Vagina (tissue), 2 donors: Measurements from ENCODE around the gene GNG13. TPM values are rescaled to one million over a fixed set of nuclear protein-coding genes. Genes with fewer than 3 reads are reported as not detected.

Experiments used
- DNase-seq, 2 donors: peaks; one replicate each; pipeline ENCODE4 v3.0.0-alpha.2; 2017; ENCODE audit errors: extremely low spot score in 2 of 2
- H3K27ac ChIP-seq: fragments of 200-600 bp; sonication (generic); one replicate; pipeline ENCODE4 v1.5.1; 2019
- H3K27me3 ChIP-seq: fragments of 200-600 bp; sonication (generic); one replicate; pipeline ENCODE4 v1.5.1; 2019
- H3K36me3 ChIP-seq, 2 donors: fragments of 200-600 bp; sonication (generic); one replicate each; pipeline ENCODE4 v1.5.1; 2017 to 2019
- H3K4me1 ChIP-seq: fragments of 200-600 bp; sonication (generic); one replicate; pipeline ENCODE4 v1.5.1; 2019
- H3K4me3 ChIP-seq, 2 donors: fragments of 200-600 bp; sonication (generic); 1 replicate in 1 of 2; 2 replicates in 1 of 2; pipeline ENCODE4 v1.5.1; 2016 to 2019
- H3K9me3 ChIP-seq: fragments of 200-600 bp; sonication (generic); one replicate; pipeline ENCODE4 v1.5.1; 2019
- CTCF ChIP-seq, 3 experiments: fragments of 450-650 bp in 2 of 3; fragments of 200-600 bp in 1 of 3; sonication (generic) in 1 of 3; IDR thresholded peaks; one replicate each; pipeline ENCODE4 v1.5.1; 2017 to 2019; ENCODE audit warnings: antibody characterized with exemption in 3 of 3, mild to moderate bottlenecking in 2 of 3, moderate library complexity in 2 of 3
- POLR2A ChIP-seq, 2 donors: fragments of 450-650 bp; IDR thresholded peaks; one replicate each; pipeline ENCODE4 v1.6.1; 2017; ENCODE audit warnings: antibody characterized with exemption in 2 of 2, mild to moderate bottlenecking in 2 of 2, moderate library complexity in 2 of 2
- POLR2AphosphoS5 ChIP-seq, 2 donors: sonication (generic); formaldehyde crosslinking; IDR thresholded peaks; one replicate each; pipeline ENCODE4 v1.9.0; 2017; ENCODE audit warnings: antibody characterized with exemption in 2 of 2, mild to moderate bottlenecking in 2 of 2, low read depth in 1 of 2; ENCODE audit not compliant: insufficient read depth in 1 of 2
- intact Hi-C: fragments of 100-400 bp; cut with DNase I; formaldehyde crosslinking; loops from one replicate; pipeline ENCODE4 v1.15.1; 2023
- total RNA-seq: library from RNA; depleted of rRNA; stranded (reverse); fragments of >200 nt; gene quantifications from one replicate; pipeline ENCODE4 v1.2.3, GENCODE V29; 2016

The GNG13 gene
- total RNA-seq, 1 donor from 2014 or later: not detected

- Histone ChIP-seq H3K27me3 (no peaks in the 10 kb centered on the region), H3K4me1 (peaks cover 30% of the 10 kb centered on the region), H3K9me3 (no peaks in the 10 kb centered on the region), H3K36me3 (peaks cover 0 to 8% of the 10 kb centered on the region in 2 donors), H3K27ac (no peak overlapping the region), H3K4me3 (no peak overlapping the region)
- DNase-seq: no peak
- TF ChIP-seq CTCF (IDR thresholded peaks at IDR 0.05): no peak
- no peak for TF ChIP-seq POLR2AphosphoS5 (IDR thresholded peaks at IDR 0.05; ENCODE audit: insufficient read depth in 1 of 2, low read depth in 1 of 2)
- no peak for TF ChIP-seq POLR2A (IDR thresholded peaks at IDR 0.05)
- intact Hi-C loops: no loop called here
Measured at GRCh38 chr16:782766-783403, 17.6 kb downstream of the GNG13 start.

GRCh38 chr16:782258-782657 lies 18.3 kb downstream of the GNG13 start:
- no peak for DNase-seq
- Histone ChIP-seq H3K27ac (no peak overlapping the region), H3K27me3 (no peaks in the 10 kb centered on the region), H3K9me3 (no peaks in the 10 kb centered on the region), H3K36me3 (peaks cover 0 to 8% of the 10 kb centered on the region in 2 donors), H3K4me3 (no peak overlapping the region), H3K4me1 (peaks cover 23% of the 10 kb centered on the region)
- intact Hi-C loops: no loop called here
- no peak for TF ChIP-seq CTCF (IDR thresholded peaks at IDR 0.05)
- TF ChIP-seq POLR2AphosphoS5 (IDR thresholded peaks at IDR 0.05; ENCODE audit: insufficient read depth in 1 of 2, low read depth in 1 of 2): no peak
- TF ChIP-seq POLR2A (IDR thresholded peaks at IDR 0.05): no peak

GRCh38 chr16:781346-782010 lies 19.1 kb downstream of the GNG13 start:
- H3K36me3 ChIP-seq: peaks cover 0 to 8% of the 10 kb centered on the region in 2 donors
- TF ChIP-seq CTCF (IDR thresholded peaks at IDR 0.05) (no peak), POLR2A (IDR thresholded peaks at IDR 0.05) (no peak), POLR2AphosphoS5 (IDR thresholded peaks at IDR 0.05; ENCODE audit: insufficient read depth in 1 of 2, low read depth in 1 of 2) (no peak)
- no peak overlapping the region for H3K27ac ChIP-seq
- no peaks in the 10 kb centered on the region for H3K27me3 ChIP-seq
- DNase-seq: no peak
- H3K4me3 ChIP-seq: no peak overlapping the region
- H3K4me1 ChIP-seq: peaks cover 15% of the 10 kb centered on the region
- intact Hi-C loops: no loop called here
- H3K9me3 ChIP-seq: no peaks in the 10 kb centered on the region

- Histone ChIP-seq H3K4me1 (peaks cover 14% of the 10 kb centered on the region), H3K27ac (no peak overlapping the region), H3K4me3 (no peak overlapping the region), H3K36me3 (no peaks in the 10 kb centered on the region), H3K9me3 (no peaks in the 10 kb centered on the region), H3K27me3 (no peaks in the 10 kb centered on the region)
- TF ChIP-seq POLR2A (IDR thresholded peaks at IDR 0.05) (no peak), CTCF (IDR thresholded peaks at IDR 0.05) (no peak), POLR2AphosphoS5 (IDR thresholded peaks at IDR 0.05; ENCODE audit: insufficient read depth in 1 of 2, low read depth in 1 of 2) (no peak)
- intact Hi-C loops: no loop called here
- no peak for DNase-seq
Measured at GRCh38 chr16:780296-780695, 20.2 kb downstream of the GNG13 start.

GRCh38 chr16:779561-779960 lies 21.0 kb downstream of the GNG13 start:
- H3K27ac ChIP-seq: no peak overlapping the region
- intact Hi-C loops: no loop called here
- no peaks in the 10 kb centered on the region for H3K27me3 ChIP-seq

More at GRCh38 chr16:779561-779960, 21.0 kb downstream of the GNG13 start:
- no peak for DNase-seq
- Histone ChIP-seq H3K4me1 (peaks cover 14% of the 10 kb centered on the region), H3K36me3 (no peaks in the 10 kb centered on the region), H3K9me3 (no peaks in the 10 kb centered on the region), H3K4me3 (no peak overlapping the region)
- TF ChIP-seq POLR2A (IDR thresholded peaks at IDR 0.05): no peak
- no peak for TF ChIP-seq CTCF (IDR thresholded peaks at IDR 0.05)
- no peak for TF ChIP-seq POLR2AphosphoS5 (IDR thresholded peaks at IDR 0.05; ENCODE audit: insufficient read depth in 1 of 2, low read depth in 1 of 2)
